GM10248 (cell line): ENCODE measurements around the gene UBE2B.

Experiments used
- CTCF ChIA-PET: fragments of 300-600 bp; sonication (Branson Sonifier 250); formaldehyde crosslinking; extraction: SDS; loops from one replicate; lab custom pipeline; 2021; ENCODE audit warnings: antibody characterized with exemption; lab: Yijun Ruan, JAX
- POLR2A ChIA-PET: fragments of 350-650 bp; sonication (Branson Sonifier 250); formaldehyde crosslinking; extraction: SDS; loops from one replicate; lab custom pipeline; 2020; ENCODE audit warnings: antibody characterized with exemption; lab: Yijun Ruan, JAX
- DNase-seq: peaks from one replicate; pipeline ENCODE4 v3.0.0; 2012; ENCODE audit errors: extremely low spot score
- CTCF ChIP-seq: IDR thresholded peaks from 2 replicates; pipeline ENCODE4 v1.5.1; 2012; ENCODE audit warnings: mild to moderate bottlenecking, low read depth; ENCODE audit errors: extremely low read depth, missing control alignments, control extremely low read depth

Gene UBE2B

DNA sequence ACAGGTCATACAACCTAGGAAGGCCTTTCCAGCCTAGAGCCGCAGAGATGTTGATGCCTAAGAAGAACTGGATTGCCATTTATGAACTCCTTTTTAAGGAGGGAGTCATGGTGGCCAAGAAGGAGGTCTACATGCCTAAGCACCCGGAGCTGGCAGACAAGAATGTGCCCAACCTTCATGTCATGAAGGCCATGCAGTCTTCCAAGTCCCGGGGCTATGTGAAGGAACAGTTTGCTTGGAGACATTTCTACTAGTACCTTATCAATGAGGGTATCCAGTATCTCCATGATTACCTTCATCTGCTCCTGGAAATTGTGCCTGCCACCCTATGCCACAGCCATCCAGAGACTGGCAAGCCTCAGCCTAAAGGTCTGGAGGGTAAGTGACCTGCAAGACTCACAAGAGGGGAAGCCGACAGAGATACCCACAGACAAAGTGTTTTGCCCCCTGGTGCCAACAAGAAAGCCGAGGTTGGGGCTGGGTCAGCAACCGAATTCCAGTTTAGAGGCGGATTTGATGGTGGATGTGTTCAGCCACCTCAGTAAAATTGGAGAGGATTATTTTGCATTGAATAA is 51.5 kb downstream of the UBE2B start:
- DNase-seq, result no peak
- POLR2A ChIA-PET, result interaction anchor here (0.7 kb wide), 1 partner anchor 64 kb away, joined by 3 read pairs; no protein-coding TSS in a partner anchor
- TF ChIP-seq CTCF, result no peak
- CTCF ChIA-PET, result no interaction called here

- DNase-seq, result no peak
- POLR2A ChIA-PET, result interaction anchor here (0.7 kb wide), 1 partner anchor 65 kb away, joined by 3 read pairs; no protein-coding TSS in a partner anchor
- CTCF ChIA-PET, result no interaction called here
- TF ChIP-seq CTCF, result no peak
Observed at GRCh38 chr5:134423376-134423775, 52.0 kb downstream of the UBE2B start.

GRCh38 chr5:134426361-134426760 is 55.0 kb downstream of the UBE2B start:
- no peak for DNase-seq
- no peak for TF ChIP-seq CTCF
- ChIA-PET CTCF (interaction anchor here (0.9 to 4.9 kb wide), 3 partner anchors 12 to 29 kb away, joined by 3 to 25 read pairs (median 5); partner anchors contain the start of gene CDKN2AIPNL), POLR2A (no interaction called here)

DNA sequence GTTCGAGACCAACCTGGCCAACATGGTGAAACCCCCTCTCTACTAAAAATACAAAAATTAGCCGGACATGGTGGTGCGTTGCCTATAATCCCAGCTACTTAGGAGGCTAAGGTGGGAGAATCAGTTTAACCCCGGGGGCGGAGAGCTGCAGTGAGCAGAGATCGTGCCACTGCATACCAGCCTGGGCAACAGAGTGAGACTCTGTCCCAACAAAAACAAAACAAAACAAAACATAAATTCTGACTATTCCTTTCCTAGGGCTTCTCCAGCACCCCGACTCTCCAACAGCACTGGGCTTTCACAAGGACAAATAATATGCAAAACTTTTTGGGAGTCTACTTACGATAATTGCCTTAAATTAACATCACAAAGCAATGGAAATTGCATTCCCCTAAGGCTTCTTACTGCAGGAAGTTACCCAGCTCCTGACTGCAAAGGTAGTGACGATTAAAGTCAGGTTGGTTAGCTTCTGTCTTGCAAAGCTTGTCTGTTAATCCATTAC is 56.2 kb downstream of the UBE2B start:
- no peak for TF ChIP-seq CTCF
- no peak for DNase-seq
- CTCF ChIA-PET, result interaction anchor here (0.6 to 4.9 kb wide), 9 partner anchors 9 to 159 kb away, joined by 3 to 25 read pairs (median 3); partner anchors contain the start of gene CDKN2AIPNL
- POLR2A ChIA-PET, result no interaction called here

- no peak for DNase-seq
- TF ChIP-seq CTCF, result no peak
- ChIA-PET CTCF (interaction anchor here (0.9 to 4.9 kb wide), 2 partner anchors 18 to 98 kb away, joined by 3 to 25 read pairs; partner anchors contain the start of gene CDKN2AIPNL), POLR2A (no interaction called here)
Observed at GRCh38 chr5:134430001-134430569, 58.7 kb downstream of the UBE2B start.

- ChIA-PET POLR2A (no interaction called here), CTCF (interaction anchor here (1.5 kb wide), 1 partner anchor 146 kb away, joined by 3 read pairs; no protein-coding TSS in a partner anchor)
- no peak for TF ChIP-seq CTCF
- DNase-seq, result no peak
Observed at GRCh38 chr5:134432174-134432573, 60.8 kb downstream of the UBE2B start.
